ENCODE results near the gene SGSM1. TPM values are rescaled to one million over a fixed set of nuclear protein-coding genes. Genes with fewer than 3 reads are reported as not detected.

SGSM1 gene
- total RNA-seq, 1 donor from 2014 or later = 0.75 TPM

- Mint-ChIP-seq H3K27me3 (ENCODE audit: low read depth) (no peaks in the 10 kb centered on the region), H3K4me3 (no peak overlapping the region), H3K9me3 (no peaks in the 10 kb centered on the region), H3K4me1 (peaks cover 8% of the 10 kb centered on the region), H3K36me3 (ENCODE audit: low read depth) (no peaks in the 10 kb centered on the region), H3K27ac (ENCODE audit: unreplicated experiment) (no peak overlapping the region)
- TF ChIP-seq CTCF (conservative IDR thresholded peaks at IDR 0.05) = no peak
- no peak for DNase-seq (ENCODE audit: low read depth, low spot score)
Observed at GRCh38 chr22:24761888-24762675, 43.9 kb upstream of the SGSM1 start.

GRCh38 chr22:24763872-24764485, 42.0 kb upstream of the SGSM1 start:
- H3K4me1 Mint-ChIP-seq = peaks cover 3% of the 10 kb centered on the region
- H3K27ac Mint-ChIP-seq (ENCODE audit: unreplicated experiment) = no peak overlapping the region
- H3K36me3 Mint-ChIP-seq (ENCODE audit: low read depth) = no peaks in the 10 kb centered on the region
- no peak for DNase-seq (ENCODE audit: low read depth, low spot score)
- TF ChIP-seq CTCF (conservative IDR thresholded peaks at IDR 0.05) = no peak
- H3K4me3 Mint-ChIP-seq = no peak overlapping the region
- no peaks in the 10 kb centered on the region for H3K9me3 Mint-ChIP-seq
- no peaks in the 10 kb centered on the region for H3K27me3 Mint-ChIP-seq (ENCODE audit: low read depth)

GRCh38 chr22:24765166-24765565, 40.8 kb upstream of the SGSM1 start:
- no peaks in the 10 kb centered on the region for H3K9me3 Mint-ChIP-seq
- no peak for TF ChIP-seq CTCF (conservative IDR thresholded peaks at IDR 0.05)
- H3K4me3 Mint-ChIP-seq = no peak overlapping the region
- DNase-seq (ENCODE audit: low read depth, low spot score) = no peak
- peaks cover 3% of the 10 kb centered on the region for H3K4me1 Mint-ChIP-seq
- no peak overlapping the region for H3K27ac Mint-ChIP-seq (ENCODE audit: unreplicated experiment)
- no peaks in the 10 kb centered on the region for H3K27me3 Mint-ChIP-seq (ENCODE audit: low read depth)
- no peaks in the 10 kb centered on the region for H3K36me3 Mint-ChIP-seq (ENCODE audit: low read depth)

GRCh38 chr22:24768537-24769374, 37.3 kb upstream of the SGSM1 start:
- H3K9me3 Mint-ChIP-seq = no peaks in the 10 kb centered on the region
- peaks cover 3% of the 10 kb centered on the region for H3K4me1 Mint-ChIP-seq
- no peaks in the 10 kb centered on the region for H3K36me3 Mint-ChIP-seq (ENCODE audit: low read depth)
- no peak overlapping the region for H3K27ac Mint-ChIP-seq (ENCODE audit: unreplicated experiment)
- no peaks in the 10 kb centered on the region for H3K27me3 Mint-ChIP-seq (ENCODE audit: low read depth)
- H3K4me3 Mint-ChIP-seq = no peak overlapping the region
- DNase-seq (ENCODE audit: low read depth, low spot score) = peak; percentile 51
- peak; percentile 77 for TF ChIP-seq CTCF (conservative IDR thresholded peaks at IDR 0.05)

- no peak overlapping the region for H3K4me3 Mint-ChIP-seq
Observed at GRCh38 chr22:24772493-24773220, 33.4 kb upstream of the SGSM1 start.

More at GRCh38 chr22:24772493-24773220, 33.4 kb upstream of the SGSM1 start:
- Mint-ChIP-seq H3K27ac (ENCODE audit: unreplicated experiment) (no peak overlapping the region), H3K9me3 (no peaks in the 10 kb centered on the region), H3K36me3 (ENCODE audit: low read depth) (no peaks in the 10 kb centered on the region), H3K27me3 (ENCODE audit: low read depth) (peaks cover 2% of the 10 kb centered on the region), H3K4me1 (no peaks in the 10 kb centered on the region)
- no peak for DNase-seq (ENCODE audit: low read depth, low spot score)
- peak; percentile 63 for TF ChIP-seq CTCF (conservative IDR thresholded peaks at IDR 0.05)
